Neural cell (in vitro differentiated cells): Measurements from ENCODE around the gene FAM135A. TPM values are rescaled to one million over a fixed set of nuclear protein-coding genes. Genes with fewer than 3 reads are reported as not detected.

Experiments used
- H2AFZ ChIP-seq: fragments of 200-600, 300-800 bp; sonication (generic), shearing (Covaris generic); 2 replicates; pipeline ENCODE4 v1.6.0; 2014; ENCODE audit warnings: low read depth, mild to moderate bottlenecking, antibody characterized with exemption, low read length, moderate library complexity
- H3F3A ChIP-seq: fragments of 200-600 bp; shearing (Covaris generic); 2 replicates; pipeline ENCODE4 v1.6.1; 2016; ENCODE audit warnings: mild to moderate bottlenecking, moderate library complexity, mixed read lengths, antibody characterized with exemption, low read length; ENCODE audit not compliant: insufficient read depth, poor library complexity, severe bottlenecking
- H3K27ac ChIP-seq: fragments of 200-600, 300-800 bp; sonication (generic), shearing (Covaris generic); 2 replicates; pipeline ENCODE4 v1.5.1; 2014; ENCODE audit warnings: mild to moderate bottlenecking, low read length, moderate library complexity
- H3K27me3 ChIP-seq: fragments of 300-800, 200-600 bp; sonication (generic), shearing (Covaris generic); 2 replicates; pipeline ENCODE4 v1.6.0; 2014; ENCODE audit warnings: mild to moderate bottlenecking, low read depth, low read length, moderate library complexity; ENCODE audit not compliant: insufficient read depth
- H3K36me3 ChIP-seq: fragments of 300-800, 200-600 bp; sonication (generic), shearing (Covaris generic); 2 replicates; pipeline ENCODE4 v1.5.1; 2014; ENCODE audit warnings: mild to moderate bottlenecking, antibody characterized with exemption, low read length, moderate library complexity; ENCODE audit not compliant: insufficient read depth
- H3K4me2 ChIP-seq: fragments of 300-800, 200-600 bp; sonication (generic), shearing (Covaris generic); 2 replicates; pipeline ENCODE4 v1.6.0; 2014; ENCODE audit warnings: mild to moderate bottlenecking, low read length
- H3K4me3 ChIP-seq: fragments of 300-800, 200-600 bp; sonication (generic), shearing (Covaris generic); 2 replicates; pipeline ENCODE4 v1.5.1; 2014; ENCODE audit warnings: mild to moderate bottlenecking, low read length, moderate library complexity
- H3K79me2 ChIP-seq: fragments of 200-600 bp; shearing (Covaris generic); replicated peaks from 2 replicates; pipeline ENCODE4 v1.6.0; 2014; ENCODE audit warnings: mild to moderate bottlenecking, low read length, moderate library complexity; ENCODE audit not compliant: insufficient read depth
- H3K9ac ChIP-seq: fragments of 300-800, 200-600 bp; sonication (generic), shearing (Covaris generic); 2 replicates; pipeline ENCODE4 v1.6.1; 2016; ENCODE audit warnings: mild to moderate bottlenecking, low read length, mixed read lengths
- H3K9me2 ChIP-seq: fragments of 200-600 bp; shearing (Covaris generic); 2 replicates; pipeline ENCODE4 v1.6.1; 2016; ENCODE audit warnings: mild to moderate bottlenecking, low read length, mixed read lengths; ENCODE audit not compliant: insufficient read depth
- H3K9me3 ChIP-seq: fragments of 200-600, 300-800 bp; sonication (generic), shearing (Covaris generic); 2 replicates; pipeline ENCODE4 v1.6.1; 2016; ENCODE audit warnings: mild to moderate bottlenecking, mixed run types, low read length, moderate library complexity, mixed read lengths
- H4K20me1 ChIP-seq: fragments of 200-600 bp; shearing (Covaris generic); 2 replicates; pipeline ENCODE4 v1.6.1; 2016; ENCODE audit warnings: mild to moderate bottlenecking, mixed run types; ENCODE audit not compliant: insufficient read depth
- EP300 ChIP-seq: fragments of 450-650 bp; conservative IDR thresholded peaks from 2 replicates; pipeline ENCODE4 v1.6.1; 2014; ENCODE audit warnings: antibody characterized with exemption, mild to moderate bottlenecking, moderate library complexity; ENCODE audit not compliant: poor library complexity, severe bottlenecking
- EZH2 ChIP-seq: fragments of 200-600, 300-800 bp; shearing (Covaris generic), sonication (generic); IDR thresholded peaks from 2 replicates; pipeline ENCODE4 v1.6.1; 2014; ENCODE audit warnings: antibody characterized with exemption, low read length, borderline replicate concordance, mild to moderate bottlenecking; ENCODE audit not compliant: insufficient read depth, poor library complexity, severe bottlenecking
- MXI1 ChIP-seq: fragments of 450-650 bp; conservative IDR thresholded peaks from 2 replicates; pipeline ENCODE4 v1.6.1; 2014; ENCODE audit warnings: antibody characterized with exemption, mild to moderate bottlenecking; ENCODE audit not compliant: poor library complexity, severe bottlenecking
- POLR2AphosphoS5 ChIP-seq: IDR thresholded peaks from 2 replicates; pipeline ENCODE4 v1.6.1; 2012
- RAD21 ChIP-seq: fragments of 450-650 bp; conservative IDR thresholded peaks from 2 replicates; pipeline ENCODE4 v1.6.1; 2014; ENCODE audit warnings: antibody characterized with exemption, mild to moderate bottlenecking, moderate library complexity
- SMC3 ChIP-seq: fragments of 450-650 bp; conservative IDR thresholded peaks from 2 replicates; pipeline ENCODE4 v1.6.1; 2014; ENCODE audit warnings: antibody characterized with exemption, mild to moderate bottlenecking, moderate library complexity; ENCODE audit not compliant: poor library complexity
- TAF1 ChIP-seq: IDR thresholded peaks from 2 replicates; pipeline ENCODE4 v1.6.1; 2012; ENCODE audit warnings: low read depth
- polyA plus RNA-seq: library from polyadenylated mRNA; depleted of rRNA; stranded (reverse); fragments of >200 nt; gene quantifications from 2 replicates; pipeline ENCODE4 v1.2.3, GENCODE V29; 2014
- TF ChIP-seq, protein P1 (sequence below): fragments of 450-650 bp; IDR thresholded peaks from 2 replicates; pipeline ENCODE4 v1.5.1; 2014; ENCODE audit warnings: antibody characterized with exemption, mild to moderate bottlenecking, moderate library complexity; ENCODE audit not compliant: poor library complexity, severe bottlenecking
- TF ChIP-seq, protein P2 (sequence below): IDR thresholded peaks from 2 replicates; pipeline ENCODE4 v1.6.1; 2012; ENCODE audit warnings: borderline replicate concordance

Gene FAM135A
- polyA plus RNA-seq, 1 donor from 2014 or later = 31.4 TPM

GRCh38 chr6:70507161-70507560 is 93.9 kb downstream of the FAM135A start:
- Histone ChIP-seq H3F3A (no peaks in the 10 kb centered on the region), H3K27me3 (no peaks in the 10 kb centered on the region), H4K20me1 (no peaks in the 10 kb centered on the region), H3K9me2 (no peaks in the 10 kb centered on the region), H3K4me2 (no peak overlapping the region), H3K9me3 (peaks cover 5% of the 10 kb centered on the region), H3K36me3 (peaks cover 6% of the 10 kb centered on the region), H3K4me3 (no peak overlapping the region), H3K9ac (no peak overlapping the region), H2AFZ (no peak overlapping the region), H3K79me2 (no peaks in the 10 kb centered on the region), H3K27ac (no peak overlapping the region)
- no peak for TF ChIP-seq RAD21

- H3K4me3 ChIP-seq = no peak overlapping the region
- H4K20me1 ChIP-seq = no peaks in the 10 kb centered on the region
- H3K4me2 ChIP-seq = no peak overlapping the region
- H3F3A ChIP-seq = no peaks in the 10 kb centered on the region
- no peaks in the 10 kb centered on the region for H3K9me2 ChIP-seq
- H3K36me3 ChIP-seq = no peaks in the 10 kb centered on the region
- no peak overlapping the region for H3K9ac ChIP-seq
- H2AFZ ChIP-seq = no peak overlapping the region
- no peaks in the 10 kb centered on the region for H3K27me3 ChIP-seq
- no peaks in the 10 kb centered on the region for H3K79me2 ChIP-seq
- H3K27ac ChIP-seq = no peak overlapping the region
- TF ChIP-seq TAF1 (no peak), SMC3 (no peak), EP300 (no peak), POLR2AphosphoS5 (no peak), MXI1 (no peak), RAD21 (no peak), EZH2 (no peak)
- TF ChIP-seq, protein P1, sequence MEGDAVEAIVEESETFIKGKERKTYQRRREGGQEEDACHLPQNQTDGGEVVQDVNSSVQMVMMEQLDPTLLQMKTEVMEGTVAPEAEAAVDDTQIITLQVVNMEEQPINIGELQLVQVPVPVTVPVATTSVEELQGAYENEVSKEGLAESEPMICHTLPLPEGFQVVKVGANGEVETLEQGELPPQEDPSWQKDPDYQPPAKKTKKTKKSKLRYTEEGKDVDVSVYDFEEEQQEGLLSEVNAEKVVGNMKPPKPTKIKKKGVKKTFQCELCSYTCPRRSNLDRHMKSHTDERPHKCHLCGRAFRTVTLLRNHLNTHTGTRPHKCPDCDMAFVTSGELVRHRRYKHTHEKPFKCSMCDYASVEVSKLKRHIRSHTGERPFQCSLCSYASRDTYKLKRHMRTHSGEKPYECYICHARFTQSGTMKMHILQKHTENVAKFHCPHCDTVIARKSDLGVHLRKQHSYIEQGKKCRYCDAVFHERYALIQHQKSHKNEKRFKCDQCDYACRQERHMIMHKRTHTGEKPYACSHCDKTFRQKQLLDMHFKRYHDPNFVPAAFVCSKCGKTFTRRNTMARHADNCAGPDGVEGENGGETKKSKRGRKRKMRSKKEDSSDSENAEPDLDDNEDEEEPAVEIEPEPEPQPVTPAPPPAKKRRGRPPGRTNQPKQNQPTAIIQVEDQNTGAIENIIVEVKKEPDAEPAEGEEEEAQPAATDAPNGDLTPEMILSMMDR = no peak
- TF ChIP-seq, protein P2, sequence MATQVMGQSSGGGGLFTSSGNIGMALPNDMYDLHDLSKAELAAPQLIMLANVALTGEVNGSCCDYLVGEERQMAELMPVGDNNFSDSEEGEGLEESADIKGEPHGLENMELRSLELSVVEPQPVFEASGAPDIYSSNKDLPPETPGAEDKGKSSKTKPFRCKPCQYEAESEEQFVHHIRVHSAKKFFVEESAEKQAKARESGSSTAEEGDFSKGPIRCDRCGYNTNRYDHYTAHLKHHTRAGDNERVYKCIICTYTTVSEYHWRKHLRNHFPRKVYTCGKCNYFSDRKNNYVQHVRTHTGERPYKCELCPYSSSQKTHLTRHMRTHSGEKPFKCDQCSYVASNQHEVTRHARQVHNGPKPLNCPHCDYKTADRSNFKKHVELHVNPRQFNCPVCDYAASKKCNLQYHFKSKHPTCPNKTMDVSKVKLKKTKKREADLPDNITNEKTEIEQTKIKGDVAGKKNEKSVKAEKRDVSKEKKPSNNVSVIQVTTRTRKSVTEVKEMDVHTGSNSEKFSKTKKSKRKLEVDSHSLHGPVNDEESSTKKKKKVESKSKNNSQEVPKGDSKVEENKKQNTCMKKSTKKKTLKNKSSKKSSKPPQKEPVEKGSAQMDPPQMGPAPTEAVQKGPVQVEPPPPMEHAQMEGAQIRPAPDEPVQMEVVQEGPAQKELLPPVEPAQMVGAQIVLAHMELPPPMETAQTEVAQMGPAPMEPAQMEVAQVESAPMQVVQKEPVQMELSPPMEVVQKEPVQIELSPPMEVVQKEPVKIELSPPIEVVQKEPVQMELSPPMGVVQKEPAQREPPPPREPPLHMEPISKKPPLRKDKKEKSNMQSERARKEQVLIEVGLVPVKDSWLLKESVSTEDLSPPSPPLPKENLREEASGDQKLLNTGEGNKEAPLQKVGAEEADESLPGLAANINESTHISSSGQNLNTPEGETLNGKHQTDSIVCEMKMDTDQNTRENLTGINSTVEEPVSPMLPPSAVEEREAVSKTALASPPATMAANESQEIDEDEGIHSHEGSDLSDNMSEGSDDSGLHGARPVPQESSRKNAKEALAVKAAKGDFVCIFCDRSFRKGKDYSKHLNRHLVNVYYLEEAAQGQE = no peak
- peaks cover 3% of the 10 kb centered on the region for H3K9me3 ChIP-seq
These were observed 95.6 kb downstream of the FAM135A start for GRCh38 chr6:70508953-70509352.

GRCh38 chr6:70510600-70510999 is 97.3 kb downstream of the FAM135A start:
- Histone ChIP-seq H3F3A (no peaks in the 10 kb centered on the region), H3K79me2 (no peaks in the 10 kb centered on the region), H3K36me3 (no peaks in the 10 kb centered on the region), H3K9ac (no peak overlapping the region), H3K27ac (no peak overlapping the region), H3K9me2 (no peaks in the 10 kb centered on the region), H3K4me2 (no peak overlapping the region), H3K27me3 (no peaks in the 10 kb centered on the region), H2AFZ (no peak overlapping the region), H4K20me1 (no peaks in the 10 kb centered on the region), H3K4me3 (no peak overlapping the region), H3K9me3 (no peaks in the 10 kb centered on the region)
- TF ChIP-seq TAF1 (no peak), RAD21 (no peak), EP300 (no peak), SMC3 (no peak), POLR2AphosphoS5 (no peak), EZH2 (no peak), MXI1 (no peak)
- TF ChIP-seq, protein P2 = no peak
- TF ChIP-seq, protein P1 = no peak
